Esophagus squamous epithelium (tissue), 5 donors: ENCODE results near the gene CHMP3. TPM values are rescaled to one million over a fixed set of nuclear protein-coding genes. Genes with fewer than 3 reads are reported as not detected.
"Not testable (repeated sequence)": the region's sequence is repeated elsewhere in the genome, so short reads cannot be mapped to it uniquely, and the experiment has no call there.

Source experiments
- DNase-seq: peaks from one replicate; lab custom pipeline; 2025; lab: John Stamatoyannopoulos, UW
- H3K27ac ChIP-seq, 4 donors: fragments of 200-600 bp; sonication (generic); one replicate each; pipeline ENCODE4 v1.5.1; 2016 to 2019; ENCODE audit warnings: mild to moderate bottlenecking in 1 of 4
- H3K27me3 ChIP-seq, 4 donors: fragments of 200-600 bp; sonication (generic); 1 replicate in 3 of 4; 2 replicates in 1 of 4; pipeline versions ENCODE4 v1.5.1 to v1.6.0; 2017 to 2021; ENCODE audit warnings: antibody characterized with exemption in 1 of 4
- H3K36me3 ChIP-seq, 3 donors: fragments of 200-600 bp; sonication (generic); one replicate each; pipeline ENCODE4 v1.5.1; 2016 to 2019
- H3K4me1 ChIP-seq, 3 donors: fragments of 200-600 bp; sonication (generic); one replicate each; pipeline ENCODE4 v1.5.1; 2017 to 2019
- H3K4me3 ChIP-seq, 4 donors: fragments of 200-600 bp; sonication (generic); 1 replicate in 3 of 4; 2 replicates in 1 of 4; pipeline ENCODE4 v1.5.1; 2016 to 2019; ENCODE audit warnings: mild to moderate bottlenecking in 2 of 4, moderate library complexity in 1 of 4
- H3K9me3 ChIP-seq, 3 donors: fragments of 200-600 bp; sonication (generic); one replicate each; pipeline ENCODE4 v1.5.1; 2016 to 2019
- POLR2A ChIP-seq, 4 donors: fragments of 450-650 bp; IDR thresholded peaks; one replicate each; pipeline ENCODE4 v1.6.1; 2017; ENCODE audit warnings: antibody characterized with exemption in 4 of 4, mild to moderate bottlenecking in 4 of 4, moderate library complexity in 3 of 4
- WGBS, 2 donors: methylation state at CpG; one replicate each; pipeline ENCODE4 v1.1.5; 2018; 5-methylcytosine and 5-hydroxymethylcytosine counted together
- intact Hi-C: fragments of 100-400 bp; cut with DNase I; formaldehyde crosslinking; loops from one replicate; pipeline ENCODE4 v1.15.0; 2022
- total RNA-seq, 4 donors: library from RNA; depleted of rRNA; stranded (reverse); fragments of >200 nt; gene quantifications; one replicate each; pipeline ENCODE4 v1.1.0, GENCODE V29; 2016
- TF ChIP-seq, protein P1 (sequence below), 6 experiments: fragments of 450-650 bp in 4 of 6; fragments of 200-600 bp in 2 of 6; sonication (generic) in 2 of 6; IDR thresholded peaks; one replicate each; pipeline ENCODE4 v1.5.1; 2016 to 2019; ENCODE audit warnings: antibody characterized with exemption in 6 of 6, mild to moderate bottlenecking in 4 of 6, moderate library complexity in 4 of 6
- donor health status: DM: yes; HTN: yes; CAD: no.

Gene CHMP3
- total RNA-seq, 4 donors from 2014 or later: 55.5 to 103 (median 65.5) TPM

DNA sequence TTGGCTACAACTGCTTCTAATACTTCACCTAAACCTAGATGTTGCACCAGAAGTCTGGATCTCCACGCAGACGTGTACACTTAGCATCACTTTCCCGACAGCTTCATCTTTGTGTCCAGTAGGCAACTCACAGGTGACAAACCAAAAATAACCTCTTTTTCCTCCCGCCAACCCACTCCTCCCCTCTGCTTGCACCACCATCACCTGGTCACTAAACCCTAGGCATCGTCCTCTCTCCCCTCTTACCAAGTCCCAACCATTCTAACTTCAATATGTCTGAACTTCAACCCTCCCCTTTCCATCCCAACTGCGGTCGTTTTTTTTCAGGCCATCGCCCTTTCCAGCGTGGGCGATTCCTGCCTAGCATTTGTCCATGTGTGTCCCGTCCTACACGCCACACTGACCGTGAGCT, 413 bp upstream of the CHMP3 start:
- Histone ChIP-seq H3K9me3 (no peaks in the 10 kb centered on the region), H3K4me1 (peaks cover 4 to 32% (median 9%) of the 10 kb centered on the region in 3 donors), H3K27me3 (no peaks in the 10 kb centered on the region), H3K4me3 (peak overlapping the region; percentile 68 to 97 (median 82)), H3K36me3 (no peaks in the 10 kb centered on the region), H3K27ac (peak overlapping the region; percentile 97 to 100 (median 100))
- intact Hi-C loops: no loop called here
- TF ChIP-seq POLR2A (IDR thresholded peaks at IDR 0.05): no peak
- TF ChIP-seq, protein P1, sequence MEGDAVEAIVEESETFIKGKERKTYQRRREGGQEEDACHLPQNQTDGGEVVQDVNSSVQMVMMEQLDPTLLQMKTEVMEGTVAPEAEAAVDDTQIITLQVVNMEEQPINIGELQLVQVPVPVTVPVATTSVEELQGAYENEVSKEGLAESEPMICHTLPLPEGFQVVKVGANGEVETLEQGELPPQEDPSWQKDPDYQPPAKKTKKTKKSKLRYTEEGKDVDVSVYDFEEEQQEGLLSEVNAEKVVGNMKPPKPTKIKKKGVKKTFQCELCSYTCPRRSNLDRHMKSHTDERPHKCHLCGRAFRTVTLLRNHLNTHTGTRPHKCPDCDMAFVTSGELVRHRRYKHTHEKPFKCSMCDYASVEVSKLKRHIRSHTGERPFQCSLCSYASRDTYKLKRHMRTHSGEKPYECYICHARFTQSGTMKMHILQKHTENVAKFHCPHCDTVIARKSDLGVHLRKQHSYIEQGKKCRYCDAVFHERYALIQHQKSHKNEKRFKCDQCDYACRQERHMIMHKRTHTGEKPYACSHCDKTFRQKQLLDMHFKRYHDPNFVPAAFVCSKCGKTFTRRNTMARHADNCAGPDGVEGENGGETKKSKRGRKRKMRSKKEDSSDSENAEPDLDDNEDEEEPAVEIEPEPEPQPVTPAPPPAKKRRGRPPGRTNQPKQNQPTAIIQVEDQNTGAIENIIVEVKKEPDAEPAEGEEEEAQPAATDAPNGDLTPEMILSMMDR (IDR thresholded peaks at IDR 0.05): no peak
- DNase-seq: no peak
- WGBS, 2 donors: 70 to 76% methylated on average over 13 of the region's 13 CpGs

DNA sequence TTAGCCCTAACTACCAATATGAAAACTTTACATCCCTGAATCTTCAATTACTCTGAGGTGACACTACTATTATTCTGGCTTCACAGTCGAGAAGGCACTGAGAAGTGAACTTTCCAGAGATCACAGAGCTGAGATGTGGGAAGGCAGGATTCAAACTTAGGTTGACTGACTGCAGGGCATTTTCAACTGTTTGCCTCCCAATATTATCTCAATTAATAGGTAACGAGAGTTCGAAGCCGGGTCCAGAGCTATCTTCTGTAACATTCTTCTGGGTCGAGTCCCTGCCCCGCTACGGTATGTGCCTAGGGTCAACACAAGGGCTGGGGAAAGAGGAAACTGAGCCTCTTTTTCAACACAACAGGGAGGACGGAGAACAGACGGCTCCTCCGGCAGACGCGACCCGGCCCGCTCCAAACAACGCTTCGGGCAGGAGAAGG, 740 bp downstream of the CHMP3 start:
- Histone ChIP-seq H3K27ac (peak overlapping the region; percentile 97 to 100 (median 100)), H3K36me3 (no peaks in the 10 kb centered on the region), H3K27me3 (no peaks in the 10 kb centered on the region), H3K4me1 (peaks cover 4 to 41% (median 9%) of the 10 kb centered on the region in 3 donors), H3K4me3 (peak overlapping the region; percentile 68 to 97 (median 82)), H3K9me3 (no peaks in the 10 kb centered on the region)
- TF ChIP-seq POLR2A (IDR thresholded peaks at IDR 0.05): no peak
- TF ChIP-seq, protein P1 (IDR thresholded peaks at IDR 0.05): peak in 1 of 6 experiments; percentile 1
- no peak for DNase-seq
- 0 to 3% methylated on average over 4 to 7 of the region's 16 CpGs for WGBS, 2 donors
- intact Hi-C loops: no loop called here

DNA sequence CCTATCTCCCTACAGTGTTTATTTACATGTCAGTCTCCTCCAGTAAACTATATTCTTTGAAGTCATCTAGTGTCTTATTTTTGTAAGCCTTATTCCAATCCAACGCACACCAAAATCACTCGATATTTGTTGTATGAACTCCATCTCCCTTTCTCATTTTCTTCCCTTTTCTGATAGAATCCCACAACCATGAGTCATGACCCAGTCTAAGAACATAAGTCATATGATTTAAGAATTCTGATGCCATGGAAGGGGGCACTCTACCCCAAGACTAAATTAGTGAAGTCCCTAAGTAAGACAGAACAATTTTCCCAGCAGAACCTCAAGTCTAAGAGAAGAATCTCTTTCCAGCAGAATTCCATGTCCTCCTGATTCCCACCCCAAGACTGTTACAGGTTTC, 5.4 kb downstream of the CHMP3 start:
- no peak overlapping the region for H3K27ac ChIP-seq
- H3K4me3 ChIP-seq: no peak overlapping the region
- peaks cover 0 to 49% (median 6%) of the 10 kb centered on the region in 3 donors for H3K4me1 ChIP-seq
- H3K27me3 ChIP-seq: no peaks in the 10 kb centered on the region
- no peaks in the 10 kb centered on the region for H3K9me3 ChIP-seq
- no peak for DNase-seq
- intact Hi-C loops: no loop called here
- TF ChIP-seq POLR2A (IDR thresholded peaks at IDR 0.05): no peak
- TF ChIP-seq, protein P1 (IDR thresholded peaks at IDR 0.05): no peak
- H3K36me3 ChIP-seq: no peaks in the 10 kb centered on the region
- 96 to 100% methylated on average over 2 of the region's 2 CpGs for WGBS, 2 donors

DNA sequence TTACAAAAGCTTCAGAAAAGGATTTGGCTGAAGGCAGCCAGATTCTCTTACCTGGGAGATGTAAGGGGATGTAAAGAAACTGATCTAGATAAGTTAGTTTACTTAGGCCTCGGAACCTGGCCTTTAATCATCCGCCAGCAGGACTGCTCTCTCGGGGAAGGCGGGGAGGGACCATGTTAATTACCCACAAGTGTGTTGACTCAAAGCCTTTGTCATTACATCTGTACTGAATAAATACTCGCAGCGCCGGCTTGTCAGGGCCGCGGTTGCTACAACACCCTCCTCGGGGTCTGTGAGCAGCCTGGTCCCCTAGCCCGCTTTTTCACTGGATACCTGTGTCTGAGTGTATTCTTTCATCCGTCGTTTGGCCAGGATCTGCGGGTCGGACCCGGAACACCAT, 6.7 kb downstream of the CHMP3 start:
- DNase-seq: no peak
- H3K27me3 ChIP-seq: no peaks in the 10 kb centered on the region
- H3K4me3 ChIP-seq: no peak overlapping the region
- no peak for TF ChIP-seq POLR2A (IDR thresholded peaks at IDR 0.05)
- TF ChIP-seq, protein P1 (IDR thresholded peaks at IDR 0.05): no peak
- 73 to 76% methylated on average over 16 of the region's 16 CpGs for WGBS, 2 donors
- no peaks in the 10 kb centered on the region for H3K9me3 ChIP-seq
- intact Hi-C loops: no loop called here
- H3K4me1 ChIP-seq: peaks cover 0 to 51% (median under 1%) of the 10 kb centered on the region in 3 donors
- H3K36me3 ChIP-seq: no peaks in the 10 kb centered on the region
- no peak overlapping the region for H3K27ac ChIP-seq

DNA sequence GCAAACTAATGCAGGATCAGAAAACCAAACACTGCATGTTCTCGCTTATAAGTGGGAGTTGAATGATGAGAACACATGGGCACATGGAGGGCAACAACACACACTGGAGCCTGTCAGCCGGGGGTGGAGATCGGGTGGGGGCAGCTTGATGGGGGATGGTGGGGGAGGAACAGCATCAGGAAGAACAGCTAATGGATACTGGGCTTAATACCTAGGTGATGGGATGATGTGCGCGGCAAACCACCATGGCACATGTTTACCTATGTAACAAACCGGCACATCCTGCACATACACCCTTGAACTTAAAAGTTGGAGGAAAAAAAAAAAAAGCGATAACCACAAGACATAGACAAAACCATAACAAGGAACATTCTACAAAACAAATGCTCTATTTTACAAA, 10.4 kb downstream of the CHMP3 start:
- H3K4me3 ChIP-seq: no peak overlapping the region
- TF ChIP-seq, protein P1 (IDR thresholded peaks at IDR 0.05): no peak
- no peak for TF ChIP-seq POLR2A (IDR thresholded peaks at IDR 0.05)
- no peaks in the 10 kb centered on the region for H3K27me3 ChIP-seq
- no peak overlapping the region for H3K27ac ChIP-seq
- DNase-seq: no peak
- WGBS, 2 donors: 80% methylated on average over 5 to 7 of the region's 7 CpGs
- H3K36me3 ChIP-seq: peaks cover 4 to 19% (median 10%) of the 10 kb centered on the region in 3 donors
- peaks cover 0 to 29% (median 0%) of the 10 kb centered on the region in 3 donors for H3K4me1 ChIP-seq
- intact Hi-C loops: no loop called here
- peaks cover 0 to 16% (median 0%) of the 10 kb centered on the region in 3 donors for H3K9me3 ChIP-seq

DNA sequence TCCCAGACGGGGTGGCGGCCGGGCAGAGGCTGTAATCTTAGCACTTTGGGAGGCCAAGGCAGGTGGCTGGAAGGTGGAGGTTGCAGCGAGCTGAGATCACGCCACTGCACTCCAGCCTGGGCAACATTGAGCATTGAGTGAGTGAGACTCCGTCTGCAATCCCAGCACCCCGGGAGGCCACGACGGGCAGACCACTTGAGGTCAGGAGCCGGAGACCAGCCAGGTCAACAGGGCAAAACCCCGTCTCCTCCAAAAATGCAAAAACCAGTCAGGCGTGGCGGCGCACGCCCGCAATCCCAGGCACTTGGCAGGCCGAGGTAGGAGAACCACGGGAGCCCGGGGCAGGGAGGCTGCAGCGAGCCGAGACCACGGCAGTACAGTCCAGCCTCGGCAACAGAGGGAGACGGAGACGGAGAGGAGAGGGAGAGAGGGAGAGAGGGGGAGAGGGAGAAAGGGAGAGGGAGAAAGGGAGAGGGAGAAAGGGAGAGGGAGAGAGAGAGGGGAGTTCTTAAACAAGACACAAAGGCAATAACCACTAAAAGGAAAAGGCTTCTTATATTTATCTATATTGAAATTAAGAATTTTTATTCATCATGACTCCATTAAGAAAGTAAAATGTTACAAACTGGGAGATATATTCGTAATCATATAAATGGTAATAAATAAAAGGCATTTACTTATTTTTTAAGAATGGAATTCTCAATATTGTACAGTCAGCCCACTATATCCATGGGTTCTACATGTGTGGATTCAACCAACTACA, 13.1 kb downstream of the CHMP3 start:
- H3K4me3 ChIP-seq, H3K27ac ChIP-seq, DNase-seq, H3K27me3 ChIP-seq, intact Hi-C loops: not testable (repeated sequence)
- WGBS, 2 donors: 95 to 98% methylated on average over 9 of the region's 26 CpGs
- peaks cover 0 to 25% (median 0%) of the 10 kb centered on the region in 3 donors for H3K9me3 ChIP-seq
- H3K36me3 ChIP-seq: peaks cover 4 to 39% (median 10%) of the 10 kb centered on the region in 3 donors
- peaks cover 0 to 11% (median 0%) of the 10 kb centered on the region in 3 donors for H3K4me1 ChIP-seq

DNA sequence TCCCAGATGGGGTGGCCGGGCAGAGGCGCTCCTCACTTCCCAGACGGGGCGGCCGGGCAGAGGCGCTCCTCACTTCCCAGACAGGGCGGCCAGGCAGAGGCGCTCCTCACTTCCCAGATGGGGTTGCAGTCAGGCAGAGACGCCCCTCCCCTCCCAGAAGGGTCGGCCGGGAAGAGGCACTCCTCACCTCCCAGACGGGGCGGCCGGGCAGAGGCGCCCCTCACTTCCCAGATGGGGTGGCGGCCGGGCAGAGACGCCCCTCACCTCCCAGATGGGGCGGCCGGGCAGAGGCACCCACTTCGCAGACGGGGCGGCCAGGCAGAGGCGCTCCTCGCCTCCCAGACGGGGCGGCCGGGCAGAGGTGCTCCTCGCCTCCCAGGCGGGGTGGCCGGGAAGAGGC, 13.8 kb downstream of the CHMP3 start:
- Histone ChIP-seq H3K36me3 (peaks cover 4 to 40% (median 10%) of the 10 kb centered on the region in 3 donors), H3K4me1 (peaks cover 0 to 11% (median 0%) of the 10 kb centered on the region in 3 donors), H3K9me3 (peaks cover 0 to 25% (median 0%) of the 10 kb centered on the region in 3 donors)
- H3K27ac ChIP-seq, H3K4me3 ChIP-seq, intact Hi-C loops, H3K27me3 ChIP-seq, DNase-seq: not testable (repeated sequence)
- WGBS, 2 donors: no CpG with 5 or more reads among the region's 31 CpGs
